ENCODE results near the gene ZG16. TPM values are rescaled to one million over a fixed set of nuclear protein-coding genes. Genes with fewer than 3 reads are reported as not detected.
A peak's percentile ranks its signal among the peaks of the same experiment; 100 is the strongest.
"Not testable (repeated sequence)": the region's sequence is repeated elsewhere in the genome, so short reads cannot be mapped to it uniquely, and the experiment has no call there.

The ZG16 gene
- total RNA-seq, 2 experiments from 2014 or later, result not detected

DNA sequence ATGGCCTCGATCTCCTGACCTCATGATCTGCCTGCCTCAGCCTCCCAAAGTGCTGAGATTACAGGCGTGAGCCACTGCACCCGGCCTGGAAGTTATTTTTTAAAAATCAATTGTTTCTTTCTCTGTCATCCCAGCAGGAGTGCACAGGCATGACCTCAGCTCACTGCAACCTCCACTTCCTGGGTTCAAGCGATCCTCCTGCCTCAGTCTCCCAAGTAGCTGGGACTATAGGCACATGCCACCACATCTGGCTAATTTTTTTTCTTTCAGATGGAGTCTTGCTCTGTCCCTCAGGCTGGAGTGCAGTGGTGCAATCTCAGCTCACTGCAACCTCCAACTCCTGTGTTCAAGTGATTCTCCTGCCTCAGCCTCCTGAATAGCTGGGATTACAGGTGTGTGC lies 9.1 kb downstream of the ZG16 start:
- not testable (repeated sequence) for H3K27ac Mint-ChIP-seq

DNA sequence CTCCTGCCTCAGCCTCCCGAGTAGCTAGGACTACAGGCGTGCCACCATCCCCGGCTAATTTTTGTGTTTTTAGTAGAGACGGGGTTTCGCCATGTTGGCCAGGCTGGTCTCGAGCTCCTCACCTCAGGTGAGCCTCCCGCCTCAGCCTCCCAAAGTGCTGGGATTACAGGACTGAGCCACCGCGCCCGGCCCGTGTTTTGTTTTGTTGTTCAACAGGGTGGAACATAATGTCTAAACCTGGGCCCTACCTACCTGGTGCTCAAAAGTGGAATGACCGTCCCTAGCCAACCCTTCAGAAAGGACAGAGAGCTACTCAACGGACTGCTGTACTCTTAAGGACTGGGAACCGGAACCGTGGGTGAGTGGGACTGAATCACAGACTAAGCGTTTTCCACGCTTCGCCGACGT lies 11.7 kb downstream of the ZG16 start:
- H3K36me3 Mint-ChIP-seq (ENCODE audit: low read depth), result peaks cover 36% of the 10 kb centered on the region
- H3K27ac Mint-ChIP-seq, result peak overlapping the region; percentile 97
- peaks cover 36% of the 10 kb centered on the region for H3K4me1 Mint-ChIP-seq
- no peak for ATAC-seq
- peak overlapping the region; percentile 91 for H3K4me3 Mint-ChIP-seq
- ChIA-PET POLR2A (interaction anchor here (0.5 to 2.2 kb wide), 11 partner anchors 10 to 110 kb away, joined by 3 to 21 read pairs (median 6); partner anchors contain the start of gene MAZ), CTCF (interaction anchor here (0.6 to 4.3 kb wide), 24 partner anchors 14 to 339 kb away, joined by 3 to 23 read pairs (median 4); partner anchors contain the start of genes MVP and PAGR1)
- peak; percentile 11 for DNase-seq
- no peaks in the 10 kb centered on the region for H3K9me3 Mint-ChIP-seq (ENCODE audit: low read depth)
- H3K27me3 Mint-ChIP-seq, result no peaks in the 10 kb centered on the region
- intact Hi-C loops (cut with DNase I, micrococcal nuclease), result loop anchor here (1.0 to 2.0 kb wide), 16 partner anchors 16 to 276 kb away; partner anchors contain the start of genes ALDOA (in 1 of the 2), CDIPT (in 1 of the 2), INO80E (in 1 of the 2) and KCTD13 (in 1 of the 2)

More for the DNA sequence above, 9.1 kb downstream of the ZG16 start:
- H3K4me3 Mint-ChIP-seq; H3K9me3 Mint-ChIP-seq (ENCODE audit: low read depth); DNase-seq; intact Hi-C loops (cut with DNase I, micrococcal nuclease); H3K27me3 Mint-ChIP-seq; ATAC-seq: not testable (repeated sequence)
- ChIA-PET POLR2A (interaction anchor here (1.1 kb wide), 1 partner anchor 32 kb away, joined by 3 read pairs; no protein-coding TSS in a partner anchor), CTCF (interaction anchor here (1.0 to 2.4 kb wide), 3 partner anchors 10 to 75 kb away, joined by 4 to 8 read pairs (median 8); no protein-coding TSS in a partner anchor)
- H3K4me1 Mint-ChIP-seq, result peaks cover 32% of the 10 kb centered on the region
- H3K36me3 Mint-ChIP-seq (ENCODE audit: low read depth), result peaks cover 16% of the 10 kb centered on the region

DNA sequence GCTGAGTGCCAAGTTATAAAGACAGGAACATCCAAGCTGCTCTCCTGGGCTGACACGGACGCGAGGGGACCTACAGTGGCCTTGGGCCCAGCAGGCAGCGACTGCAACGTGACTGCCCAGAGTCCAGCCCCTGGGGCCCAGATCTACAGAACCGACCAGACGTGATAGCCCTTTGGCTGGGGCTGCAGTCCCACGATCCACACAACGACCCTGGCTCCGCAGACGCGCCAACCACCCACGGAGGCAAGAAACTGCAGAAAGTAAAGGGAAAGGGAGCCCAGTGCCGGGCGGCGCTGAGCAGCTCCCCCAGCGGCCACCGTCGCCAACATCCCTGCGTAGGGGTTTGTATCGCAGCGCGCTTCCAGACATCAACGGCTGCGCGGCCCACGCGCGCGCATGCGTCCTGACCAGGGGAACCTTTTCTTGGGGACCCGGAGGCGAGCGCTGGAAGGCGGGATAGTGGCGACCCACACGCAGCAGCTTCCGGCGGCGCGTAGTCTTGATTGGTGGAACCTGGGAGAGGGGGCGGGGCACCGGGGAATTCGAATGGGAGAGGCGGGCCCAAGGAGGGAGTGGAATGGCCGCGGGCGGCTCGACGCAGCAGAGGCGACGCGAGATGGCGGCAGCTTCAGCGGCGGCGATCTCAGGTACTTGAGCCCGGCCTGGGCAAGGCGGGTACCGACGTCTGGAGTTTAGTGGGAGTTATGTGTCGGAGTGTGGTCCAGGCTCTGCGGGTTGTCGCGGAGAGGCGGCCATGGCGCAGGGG lies 12.3 kb downstream of the ZG16 start, which contains the start of gene KIF22:
Gene KIF22, plus strand, starts transcription at position 569 of the 766 bp plus-strand sequence. Its CDS starts 9 bp downstream, at position 578.
- Mint-ChIP-seq H3K27ac (peak within 1 kb of the TSS; percentile 97), H3K4me1 (peaks cover 30% of the 10 kb centered on the region), H3K36me3 (ENCODE audit: low read depth) (peaks cover 39% of the 10 kb centered on the region), H3K4me3 (peak within 1 kb of the TSS; percentile 91), H3K9me3 (ENCODE audit: low read depth) (no peaks in the 10 kb centered on the region), H3K27me3 (no peaks in the 10 kb centered on the region)
- DNase-seq, result peak; percentile 100
- ChIA-PET POLR2A (interaction anchor here (0.5 to 2.2 kb wide), 11 partner anchors 10 to 111 kb away, joined by 3 to 21 read pairs (median 6); partner anchors contain the start of gene MAZ), CTCF (interaction anchor here (0.6 to 4.3 kb wide), 27 partner anchors 13 to 339 kb away, joined by 3 to 23 read pairs (median 4); partner anchors contain the start of genes KCTD13, MVP and PAGR1)
- intact Hi-C loops (cut with DNase I, micrococcal nuclease), result loop anchor here (1.0 to 2.0 kb wide), 16 partner anchors 15 to 275 kb away; partner anchors contain the start of genes ALDOA (in 1 of the 2), CDIPT (in 1 of the 2), INO80E (in 1 of the 2) and KCTD13 (in 1 of the 2)
- peak; percentile 95 for ATAC-seq

DNA sequence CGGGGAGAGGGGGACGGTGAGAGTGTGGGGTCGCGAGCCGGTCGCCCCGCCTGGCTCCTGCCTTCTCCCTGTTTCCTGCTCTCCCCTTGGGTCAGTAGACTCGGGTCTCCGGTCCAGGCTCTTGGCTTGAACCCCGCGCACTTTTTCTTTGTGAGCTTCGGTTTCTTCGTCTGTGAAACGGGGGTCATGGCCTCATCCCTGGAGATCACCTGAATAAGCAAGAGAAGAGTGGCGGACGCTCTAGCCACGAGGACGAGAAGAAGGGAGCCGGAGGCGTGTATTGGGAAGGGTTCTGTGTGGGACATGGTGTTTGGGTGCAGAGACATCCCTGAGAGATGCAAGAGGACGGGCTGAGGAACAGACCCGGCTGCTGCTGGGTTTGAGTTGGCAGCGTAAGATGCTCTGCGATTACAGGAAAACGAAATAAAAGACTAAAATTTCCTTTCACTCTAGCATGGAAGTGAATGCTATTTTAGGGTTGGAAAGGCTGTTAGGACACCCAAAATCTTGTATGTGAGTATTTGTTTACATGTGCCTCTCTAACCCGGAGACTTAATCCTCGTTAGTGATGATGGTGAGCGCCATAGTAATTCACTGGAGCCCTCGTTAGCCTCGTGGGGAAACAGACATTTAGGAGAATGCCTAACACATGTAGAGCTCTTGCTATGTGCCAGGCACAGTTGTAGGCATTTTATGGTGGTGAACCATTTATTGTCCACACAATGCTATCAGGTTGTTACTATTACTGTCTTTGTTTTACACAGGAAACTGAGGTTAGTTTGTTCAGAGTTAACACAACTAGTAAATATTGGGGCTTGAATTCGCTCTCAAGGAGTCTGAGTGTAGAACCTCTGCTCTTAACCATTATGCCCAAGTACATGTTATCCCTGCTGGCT lies 13.1 kb downstream of the ZG16 start:
- H3K36me3 Mint-ChIP-seq (ENCODE audit: low read depth), result peaks cover 43% of the 10 kb centered on the region
- no peak for ATAC-seq
- intact Hi-C loops (cut with DNase I, micrococcal nuclease), result loop anchor here (1.0 to 2.0 kb wide), 16 partner anchors 14 to 274 kb away; partner anchors contain the start of genes ALDOA (in 1 of the 2), CDIPT (in 1 of the 2), INO80E (in 1 of the 2) and KCTD13 (in 1 of the 2)

DNA sequence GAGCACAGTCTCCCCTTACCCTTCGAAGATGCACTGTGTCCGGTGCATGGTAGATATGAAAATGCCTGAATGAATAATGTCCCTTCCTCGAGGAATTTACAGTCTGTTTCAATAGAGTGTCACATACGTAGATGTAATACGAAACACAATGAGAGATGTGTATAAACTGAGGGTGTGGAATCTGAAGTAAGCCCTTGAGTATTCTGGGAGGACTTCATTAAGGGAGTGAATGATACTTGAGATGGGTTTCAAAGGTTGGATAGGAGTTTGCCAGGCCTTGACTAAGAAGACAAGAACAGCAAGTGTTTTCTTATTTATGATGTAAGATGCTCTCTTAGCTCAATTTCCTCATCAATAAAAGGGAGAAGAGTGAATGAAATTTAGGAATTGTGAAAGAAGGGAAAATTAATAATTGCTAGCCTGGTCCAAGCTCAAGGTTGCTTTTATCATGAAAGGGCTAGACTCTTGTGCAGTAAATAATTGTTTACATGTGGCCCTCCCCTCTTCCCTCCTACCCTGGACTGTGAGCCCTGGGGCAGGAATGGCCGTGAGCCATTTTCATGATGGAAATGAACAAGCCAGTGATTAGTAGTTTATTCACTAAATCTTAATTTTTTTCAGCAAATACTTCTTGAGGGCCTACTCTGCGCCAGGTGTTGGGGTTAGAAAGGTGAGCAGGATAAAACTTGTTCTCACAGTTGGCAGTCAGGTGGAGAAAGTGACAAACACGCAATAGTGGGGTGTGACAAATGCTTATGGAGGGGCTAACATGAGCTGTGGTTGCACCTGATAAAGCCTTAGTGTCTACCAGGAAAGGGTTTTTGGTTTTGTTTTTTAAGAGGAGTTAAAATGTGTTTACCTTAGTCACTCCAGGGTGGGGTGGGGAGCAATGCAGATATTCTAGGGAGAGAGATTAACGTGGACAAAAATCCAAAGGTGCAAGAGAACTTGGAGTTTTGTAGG lies 14.1 kb downstream of the ZG16 start:
- DNase-seq (no peak), ATAC-seq (no peak)
- peaks cover 26% of the 10 kb centered on the region for H3K4me1 Mint-ChIP-seq
- POLR2A ChIA-PET, result no interaction called here
- peak overlapping the region; percentile 97 for H3K27ac Mint-ChIP-seq
- H3K4me3 Mint-ChIP-seq, result peak overlapping the region; percentile 91
- no peaks in the 10 kb centered on the region for H3K27me3 Mint-ChIP-seq
- H3K9me3 Mint-ChIP-seq (ENCODE audit: low read depth), result no peaks in the 10 kb centered on the region
- CTCF ChIA-PET, result interaction anchor here (0.5 to 4.3 kb wide), 3 partner anchors 11 to 75 kb away, joined by 3 to 23 read pairs (median 3); no protein-coding TSS in a partner anchor
- H3K36me3 Mint-ChIP-seq (ENCODE audit: low read depth), result peaks cover 51% of the 10 kb centered on the region
- intact Hi-C loops (cut with DNase I, micrococcal nuclease), result loop anchor here in 1 of 2 experiments (2.0 kb wide), 1 partner anchor 37 kb away; no protein-coding TSS in a partner anchor

More for the DNA sequence above, 13.1 kb downstream of the ZG16 start:
- Mint-ChIP-seq H3K4me3 (peak overlapping the region; percentile 91), H3K4me1 (peaks cover 26% of the 10 kb centered on the region), H3K27ac (peak overlapping the region; percentile 97), H3K27me3 (no peaks in the 10 kb centered on the region), H3K9me3 (ENCODE audit: low read depth) (no peaks in the 10 kb centered on the region)
- CTCF ChIA-PET, result interaction anchor here (0.7 to 4.3 kb wide), 18 partner anchors 12 to 241 kb away, joined by 3 to 23 read pairs (median 4); partner anchors contain the start of genes KCTD13, MVP and PAGR1
- peak; percentile 25 for DNase-seq
- POLR2A ChIA-PET, result interaction anchor here (0.5 to 2.2 kb wide), 5 partner anchors 12 to 59 kb away, joined by 5 to 21 read pairs (median 9); no protein-coding TSS in a partner anchor

DNA sequence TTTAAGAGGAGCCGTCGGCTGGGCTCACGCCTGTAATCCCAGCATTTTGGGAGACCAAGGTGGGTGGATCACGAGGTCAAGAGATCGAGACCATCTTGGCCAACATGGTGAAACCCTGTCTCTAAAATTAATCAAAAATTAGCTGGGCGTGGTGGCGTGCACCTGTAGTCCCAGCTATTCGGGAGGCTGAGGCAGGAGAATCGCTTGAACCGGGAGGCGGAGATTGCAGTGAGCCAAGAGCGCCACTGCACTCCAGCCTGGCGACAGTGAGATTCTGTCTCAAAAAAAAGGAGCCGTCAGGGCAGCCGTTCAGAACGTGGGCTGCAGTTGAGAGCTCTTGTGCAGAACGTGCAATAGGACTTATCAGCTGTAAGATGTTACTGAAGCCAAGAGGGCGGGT lies 15.1 kb downstream of the ZG16 start:
- ATAC-seq; DNase-seq; H3K27ac Mint-ChIP-seq; intact Hi-C loops (cut with DNase I, micrococcal nuclease); H3K27me3 Mint-ChIP-seq; H3K4me3 Mint-ChIP-seq; H3K9me3 Mint-ChIP-seq (ENCODE audit: low read depth): not testable (repeated sequence)
- CTCF ChIA-PET, result interaction anchor here (1.5 to 2.9 kb wide), 3 partner anchors 8 to 93 kb away, joined by 5 to 14 read pairs (median 7); no protein-coding TSS in a partner anchor
- Mint-ChIP-seq H3K36me3 (ENCODE audit: low read depth) (peaks cover 57% of the 10 kb centered on the region), H3K4me1 (peaks cover 26% of the 10 kb centered on the region)
- POLR2A ChIA-PET, result interaction anchor here (0.5 to 0.7 kb wide), 2 partner anchors 61 to 131 kb away, joined by 4 read pairs; no protein-coding TSS in a partner anchor

DNA sequence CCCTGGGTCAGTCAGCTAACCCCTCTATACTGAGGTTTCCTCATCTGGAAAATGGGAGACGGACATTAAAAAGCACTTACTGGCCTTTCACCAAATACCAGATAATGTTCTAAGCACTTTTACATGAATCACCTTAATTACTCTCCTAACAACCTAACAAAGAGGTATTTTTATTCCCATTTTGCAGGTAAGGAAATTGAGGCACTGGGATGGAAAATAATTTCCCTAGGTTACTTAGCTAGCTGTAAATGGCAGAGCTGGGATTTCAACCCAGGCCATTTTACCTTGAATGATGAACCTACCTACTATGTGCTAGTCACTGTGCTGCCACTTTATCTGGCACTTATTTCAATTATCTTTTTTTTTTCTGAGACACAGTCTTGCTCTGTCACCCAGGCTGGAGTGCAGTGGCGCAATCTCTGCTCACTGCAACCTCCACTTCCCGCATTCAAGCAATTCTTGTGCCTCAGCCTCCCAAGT lies 16.2 kb downstream of the ZG16 start:
- DNase-seq, result no peak
- Mint-ChIP-seq H3K36me3 (ENCODE audit: low read depth) (peaks cover 68% of the 10 kb centered on the region), H3K27ac (no peak overlapping the region), H3K4me3 (no peak overlapping the region), H3K9me3 (ENCODE audit: low read depth) (no peaks in the 10 kb centered on the region), H3K4me1 (peaks cover 26% of the 10 kb centered on the region), H3K27me3 (no peaks in the 10 kb centered on the region)
- POLR2A ChIA-PET, result interaction anchor here (0.6 to 0.7 kb wide), 3 partner anchors 38 to 248 kb away, joined by 3 to 6 read pairs (median 5); no protein-coding TSS in a partner anchor
- intact Hi-C loops (cut with DNase I, micrococcal nuclease), result no loop called here
- CTCF ChIA-PET, result interaction anchor here (0.7 to 2.9 kb wide), 4 partner anchors 9 to 345 kb away, joined by 3 to 14 read pairs (median 6); no protein-coding TSS in a partner anchor
- ATAC-seq, result no peak

DNA sequence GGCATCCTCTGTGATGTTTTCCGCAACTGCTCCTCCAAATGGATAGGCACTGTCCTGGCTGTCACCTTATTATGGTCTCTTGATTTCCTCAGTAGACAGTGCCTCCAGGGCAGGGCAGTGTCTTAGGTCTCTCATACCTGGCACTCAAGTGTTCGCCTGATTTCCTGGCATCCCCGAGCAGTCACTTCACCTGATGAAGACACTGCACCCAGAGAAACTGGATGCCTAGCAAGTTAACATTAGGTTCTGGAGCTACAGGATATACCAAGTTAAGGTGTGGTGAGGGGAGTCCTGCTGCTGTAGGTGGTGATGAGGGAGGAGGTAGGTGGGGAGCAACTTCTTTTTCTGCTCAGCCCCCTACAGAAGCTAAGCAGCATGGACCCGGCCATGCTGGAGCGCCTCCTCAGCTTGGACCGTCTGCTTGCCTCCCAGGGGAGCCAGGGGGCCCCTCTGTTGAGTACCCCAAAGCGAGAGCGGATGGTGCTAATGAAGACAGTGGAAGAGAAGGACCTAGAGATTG lies 24.4 kb downstream of the ZG16 start:
- H3K27ac Mint-ChIP-seq, result peak overlapping the region; percentile 12
- ChIA-PET POLR2A (interaction anchor here (0.9 to 4.1 kb wide), 3 partner anchors 9 to 102 kb away, joined by 3 to 21 read pairs (median 4); partner anchors contain the start of gene KIF22), CTCF (interaction anchor here (0.6 to 3.5 kb wide), 4 partner anchors 12 to 861 kb away, joined by 3 to 23 read pairs (median 8); partner anchors contain the start of gene KIF22)
- DNase-seq (no peak), ATAC-seq (no peak)
- peaks cover 16% of the 10 kb centered on the region for H3K4me1 Mint-ChIP-seq
- H3K36me3 Mint-ChIP-seq (ENCODE audit: low read depth), result peaks cover 52% of the 10 kb centered on the region
- no peak overlapping the region for H3K4me3 Mint-ChIP-seq
- H3K9me3 Mint-ChIP-seq (ENCODE audit: low read depth), result no peaks in the 10 kb centered on the region
- H3K27me3 Mint-ChIP-seq, result no peaks in the 10 kb centered on the region
- intact Hi-C loops (cut with DNase I, micrococcal nuclease), result no loop called here

DNA sequence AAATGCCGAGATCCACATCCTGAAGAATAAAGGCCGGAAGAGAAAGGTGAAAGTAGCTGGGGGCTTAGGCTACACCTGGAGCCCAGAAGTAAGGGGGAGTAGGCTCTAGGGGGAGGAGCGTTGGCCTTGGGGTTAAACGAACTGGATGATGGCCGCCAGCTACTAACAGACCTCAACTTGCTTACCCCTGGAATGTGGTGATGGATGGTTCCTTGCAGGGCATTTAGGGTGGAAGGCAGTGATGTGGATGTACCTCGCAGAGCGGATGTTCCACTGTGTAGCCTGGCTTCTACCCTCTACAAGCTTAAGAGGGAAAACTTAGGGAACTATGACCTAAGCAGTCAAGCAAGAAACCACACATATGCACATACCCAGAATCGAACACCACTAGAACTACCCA lies 26.0 kb downstream of the ZG16 start:
- Mint-ChIP-seq H3K4me3 (peak overlapping the region; percentile 99), H3K27me3 (no peaks in the 10 kb centered on the region), H3K9me3 (ENCODE audit: low read depth) (no peaks in the 10 kb centered on the region), H3K27ac (peak overlapping the region; percentile 100), H3K4me1 (peaks cover 26% of the 10 kb centered on the region), H3K36me3 (ENCODE audit: low read depth) (peaks cover 53% of the 10 kb centered on the region)
- DNase-seq, result no peak
- no peak for ATAC-seq
- POLR2A ChIA-PET, result interaction anchor here (0.6 to 4.1 kb wide), 6 partner anchors 8 to 379 kb away, joined by 3 to 21 read pairs (median 4); partner anchors contain the start of genes CORO1A, KIF22 and PAGR1
- CTCF ChIA-PET, result interaction anchor here (0.8 to 3.5 kb wide), 7 partner anchors 12 to 158 kb away, joined by 3 to 23 read pairs (median 8); partner anchors contain the start of genes KIF22, PAGR1 and TMEM219
- intact Hi-C loops (cut with DNase I, micrococcal nuclease), result no loop called here
